Fibroblast of skin of back (primary cell): ENCODE results near the gene LRWD1.
"Not testable (repeated sequence)": the region's sequence is repeated elsewhere in the genome, so short reads cannot be mapped to it uniquely, and the experiment has no call there.

Experiments
- DNase-seq: peaks from one replicate; pipeline ENCODE4 v3.0.0-alpha.2; 2013

Gene LRWD1

DNA sequence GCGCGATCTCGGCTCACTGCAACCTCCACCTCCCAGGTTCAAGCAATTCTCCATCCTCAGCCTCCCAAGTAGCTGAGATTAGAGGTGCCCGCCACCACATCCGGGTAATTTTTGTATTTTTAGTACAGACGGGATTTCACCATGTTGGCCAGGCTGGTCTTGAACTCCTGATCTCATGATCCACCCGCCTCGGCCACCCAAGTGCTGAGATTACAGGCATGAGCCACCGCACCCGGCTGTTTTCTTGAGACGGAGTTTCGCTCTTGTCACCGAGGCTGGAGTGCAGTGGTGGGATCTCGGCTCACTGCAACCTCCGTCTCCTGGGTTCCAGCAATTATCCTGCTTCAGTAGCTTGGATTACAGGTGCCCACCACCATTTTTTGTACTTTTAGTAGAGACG lies 33.5 kb downstream of the LRWD1 start:
- DNase-seq = not testable (repeated sequence)

GRCh38 chr7:102503141-102503540 lies 38.4 kb downstream of the LRWD1 start:
- DNase-seq = not testable (repeated sequence)

DNA sequence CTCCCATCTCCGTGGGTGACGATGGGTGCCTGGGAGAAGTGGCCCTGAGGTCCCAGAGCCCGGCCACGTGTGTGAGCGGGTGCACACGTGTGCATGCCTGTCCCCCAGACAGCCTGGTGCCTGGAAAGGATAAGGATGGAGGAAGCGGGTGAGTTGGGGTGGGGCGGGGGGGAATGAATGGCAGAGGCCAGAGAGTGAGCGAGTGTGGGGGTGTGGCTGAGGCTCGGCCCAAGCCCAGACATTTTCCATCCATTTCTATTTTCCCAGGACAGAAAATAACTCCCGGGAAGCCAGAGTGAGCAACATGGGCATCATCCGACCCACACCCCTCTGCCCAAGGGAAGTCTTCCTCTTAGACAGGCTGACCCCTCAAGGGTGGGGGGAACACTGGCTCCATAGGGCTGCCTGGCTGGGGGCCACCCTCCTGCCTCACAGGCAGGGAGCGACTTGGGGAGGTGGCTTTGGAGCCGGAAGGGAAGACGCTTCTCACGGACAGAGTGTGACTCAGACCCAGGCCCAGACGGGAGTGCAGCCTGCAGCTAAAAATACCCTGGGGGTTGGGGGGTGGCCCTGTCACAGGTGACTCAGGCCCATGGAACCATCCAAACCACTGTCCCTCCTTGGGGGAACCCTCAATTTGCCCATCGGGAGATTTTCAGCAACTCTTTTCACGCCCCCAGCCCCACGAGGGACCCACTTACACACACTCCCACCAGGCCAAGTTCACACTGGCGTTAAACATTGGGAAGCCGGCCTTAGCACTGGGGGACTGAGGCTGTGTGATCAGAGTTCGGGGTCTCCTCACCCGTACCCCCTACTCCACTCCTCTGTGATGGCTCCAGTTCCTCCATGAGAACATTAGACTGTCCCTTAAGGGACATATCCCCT lies 40.8 kb downstream of the LRWD1 start:
- not testable (repeated sequence) for DNase-seq

DNA sequence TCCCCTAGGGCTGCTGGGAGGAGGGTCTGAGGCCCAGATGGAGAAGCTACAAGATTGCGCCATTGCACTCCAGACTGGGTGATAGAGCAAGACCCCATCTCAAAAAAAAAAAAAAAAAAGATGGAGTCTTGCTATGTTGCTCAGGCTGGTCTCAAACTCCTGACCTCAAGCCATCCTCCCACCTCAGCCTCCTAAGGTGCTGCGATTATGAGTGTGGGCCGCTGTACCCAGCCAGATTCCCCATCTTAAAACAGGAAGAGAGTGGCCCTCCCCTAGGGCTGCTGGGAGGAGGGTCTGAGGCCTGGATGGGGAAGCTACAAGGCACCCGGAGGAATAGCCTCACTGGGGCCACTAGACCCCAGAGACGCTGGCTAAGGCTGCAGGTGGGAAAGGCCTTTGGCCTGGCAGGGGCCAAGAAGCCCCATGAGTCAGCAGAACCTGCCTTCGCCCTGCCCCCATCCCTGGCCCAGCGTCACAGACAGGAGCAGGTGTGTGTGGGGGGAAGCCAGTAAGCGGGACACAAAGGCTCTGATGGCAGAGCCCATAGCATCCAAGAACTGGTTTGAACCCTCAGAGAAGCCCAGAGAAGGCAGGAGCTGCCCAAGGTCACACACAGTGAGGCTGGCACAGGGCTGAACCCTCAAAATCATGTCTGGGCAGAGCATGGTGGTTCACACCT lies 42.8 kb downstream of the LRWD1 start:
- not testable (repeated sequence) for DNase-seq

DNA sequence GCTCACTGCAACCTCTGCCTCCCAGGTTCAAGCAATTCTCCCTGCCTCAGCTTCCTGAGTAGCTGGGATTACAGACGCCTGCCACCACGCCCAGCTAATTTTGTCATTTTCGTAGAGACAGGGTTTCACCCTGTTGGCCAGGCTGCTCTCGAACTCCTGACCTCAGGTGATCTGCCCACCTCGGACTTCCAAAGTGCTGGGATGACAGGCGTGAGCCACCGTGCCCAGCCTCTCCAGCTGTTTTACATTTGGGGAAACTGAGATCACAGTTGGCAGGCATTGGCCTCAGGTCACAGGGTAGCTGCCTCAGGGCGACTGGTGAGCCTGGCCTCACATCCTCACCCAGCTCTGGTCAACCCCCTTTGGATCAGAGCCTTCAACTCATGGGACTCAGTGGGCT lies 45.8 kb downstream of the LRWD1 start:
- DNase-seq = not testable (repeated sequence)

DNA sequence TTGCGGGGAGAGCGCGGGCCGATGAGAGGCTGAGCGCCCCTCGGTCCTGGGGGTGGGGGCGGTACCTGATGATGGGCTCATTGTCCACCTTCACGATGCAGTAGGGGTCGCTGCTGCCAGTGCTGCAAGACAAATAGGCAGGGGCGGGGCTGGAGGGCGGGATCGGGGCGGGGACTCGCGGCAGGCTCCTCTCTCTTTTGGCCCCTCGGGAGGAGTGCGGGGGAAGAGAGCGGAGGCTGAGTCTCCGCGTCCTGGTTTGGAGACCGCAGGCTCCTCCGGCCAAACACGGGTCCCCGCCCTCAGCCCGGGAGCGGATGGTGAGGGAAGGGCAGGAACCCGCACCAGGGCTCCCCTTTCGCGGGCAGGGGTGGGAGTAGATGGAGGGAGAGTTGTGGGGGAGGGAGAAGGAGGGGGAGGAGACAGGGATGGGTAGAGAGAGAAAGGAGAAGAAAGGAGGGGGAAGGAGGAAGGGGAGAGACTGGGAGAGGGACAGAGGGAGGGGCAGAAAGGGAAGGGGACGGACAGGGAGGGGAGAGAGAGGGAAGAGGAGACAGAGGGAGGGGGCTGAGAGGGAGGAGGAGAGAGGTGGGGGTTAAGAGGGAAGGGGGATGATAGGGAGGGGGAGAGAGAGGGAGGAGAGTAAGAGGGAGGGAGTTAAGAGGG lies 47.2 kb downstream of the LRWD1 start:
- DNase-seq = not testable (repeated sequence)

- DNase-seq = peak; percentile 87
These were observed 47.9 kb downstream of the LRWD1 start for GRCh38 chr7:102512642-102513221.

DNA sequence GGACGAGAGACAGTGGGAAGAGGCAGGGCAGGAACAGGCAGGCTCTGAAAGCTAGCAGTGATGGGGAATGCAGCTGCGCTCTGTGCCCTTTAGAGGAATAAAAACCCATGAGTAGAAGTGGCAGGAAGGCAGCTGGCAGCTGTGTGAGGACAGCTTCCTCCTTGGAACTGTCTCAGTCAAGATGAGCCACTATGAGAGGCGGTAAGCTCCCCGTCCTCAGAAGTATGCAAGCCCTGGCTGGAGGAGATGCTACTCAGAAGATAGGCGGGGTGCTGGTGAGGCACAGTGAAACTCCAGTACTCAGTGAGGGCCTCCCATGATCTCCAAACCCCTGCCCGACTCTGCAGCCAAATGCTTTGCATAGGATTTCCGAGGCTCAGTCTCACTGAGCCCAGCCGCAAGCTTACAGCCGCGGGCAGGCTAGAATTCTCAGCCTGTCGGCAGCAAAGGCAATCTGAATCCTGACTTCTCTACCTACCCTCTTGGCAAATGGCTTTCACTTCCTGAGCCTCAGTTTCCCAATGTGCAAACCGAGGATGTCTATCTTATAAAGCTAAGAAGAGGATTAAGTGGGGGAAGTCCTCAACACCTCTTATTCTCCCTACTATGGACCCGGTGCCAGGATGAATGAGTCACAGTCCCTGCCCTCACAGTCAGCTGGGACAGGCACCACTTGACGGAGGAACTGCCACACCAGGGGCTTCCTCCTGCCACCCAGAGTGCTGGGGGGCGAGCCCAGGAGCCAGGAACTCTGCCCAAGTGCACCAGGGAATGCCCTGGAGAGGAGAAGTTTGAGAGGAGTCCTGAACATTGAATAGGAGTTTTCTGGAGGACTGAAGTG lies 50.3 kb downstream of the LRWD1 start:
- DNase-seq = not testable (repeated sequence)

- not testable (repeated sequence) for DNase-seq
These were observed 51.1 kb downstream of the LRWD1 start for GRCh38 chr7:102515889-102516288.

- DNase-seq = not testable (repeated sequence)
These were observed 52.2 kb downstream of the LRWD1 start for GRCh38 chr7:102516951-102517350.

GRCh38 chr7:102517550-102518147 lies 52.9 kb downstream of the LRWD1 start, which contains the start of gene RASA4B:
Gene RASA4B, minus strand, starts transcription at chr7:102517777. Its CDS starts 67 bp downstream, at chr7:102517710.
- peak; percentile 17 for DNase-seq

DNA sequence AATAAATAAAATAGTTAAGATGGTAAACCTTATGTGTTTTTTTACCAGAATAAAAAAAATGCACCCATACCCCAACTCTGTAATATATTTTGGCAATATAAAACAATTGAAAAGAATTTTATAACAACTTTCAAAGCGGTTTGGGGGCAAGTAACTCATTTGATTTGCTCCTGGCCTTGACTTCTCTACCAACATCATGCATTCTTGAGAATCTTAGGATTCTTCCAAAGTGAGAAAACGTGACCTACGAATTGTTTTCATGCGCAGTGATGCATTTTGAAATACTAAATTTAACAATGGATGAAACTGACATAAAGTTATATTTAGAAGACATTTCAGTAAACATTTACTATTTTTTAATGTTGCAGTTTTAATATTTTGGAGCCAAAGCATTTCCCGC lies 56.0 kb downstream of the LRWD1 start:
- DNase-seq = not testable (repeated sequence)
